PFSK-1 (cell line): Measurements from ENCODE around the gene IL1RN.

Source experiments
- POLR2AphosphoS5 ChIP-seq: IDR thresholded peaks from 2 replicates; pipeline ENCODE4 v1.6.1; 2012; ENCODE audit warnings: low read depth, mild to moderate bottlenecking, control low read depth, low read length, moderate library complexity
- TAF1 ChIP-seq: IDR thresholded peaks from 2 replicates; pipeline ENCODE4 v1.6.1; 2012; ENCODE audit warnings: low read length, control low read depth, borderline replicate concordance; ENCODE audit not compliant: insufficient read depth

DNA sequence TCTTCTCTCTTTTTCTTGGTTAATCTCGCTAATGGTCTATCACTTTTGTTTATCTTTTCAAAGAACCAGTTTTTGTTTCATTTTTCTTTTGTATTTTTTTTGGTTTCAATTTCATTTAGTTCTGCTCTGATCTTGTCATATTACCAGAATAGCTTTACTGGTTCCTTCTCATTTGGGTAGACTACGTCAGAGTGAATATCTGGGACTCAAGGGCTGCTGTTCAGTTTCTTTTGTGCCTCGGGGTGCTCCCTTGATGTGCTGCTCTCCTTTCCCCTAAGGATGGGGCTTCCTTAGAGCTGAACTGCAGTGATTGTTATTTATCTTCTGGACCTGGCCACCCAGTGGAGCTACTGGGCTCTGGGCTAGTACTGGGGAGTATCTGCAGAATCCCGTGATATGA, 29.4 kb upstream of the IL1RN start:
- TF ChIP-seq POLR2AphosphoS5 (no peak), TAF1 (no peak)
